HG03558 (cell line): Measurements from ENCODE around the gene CEP104.

Experiments
- ATAC-seq: cut with Tn5 transposase; IDR thresholded peaks from one replicate; pipeline ENCODE4 v1.9.1; 2021; ENCODE audit warnings: moderate number of reproducible peaks; ENCODE audit not compliant: unreplicated experiment; ENCODE audit errors: extremely low read depth

The CEP104 gene

GRCh38 chr1:3856923-3857790 lies at the start of gene CEP104, which contains the start of gene DFFB:
Gene CEP104, minus strand, starts transcription at chr1:3857211. Its CDS starts 4,804 bp downstream, at chr1:3852407.
Gene DFFB, plus strand, starts transcription at chr1:3857476. Its CDS starts 128 bp downstream, at chr1:3857604.
- peak; percentile 91 for ATAC-seq

- ATAC-seq, result no peak
Observed at GRCh38 chr1:3906672-3907020, 49.6 kb upstream of the CEP104 start.

- ATAC-seq, result no peak
Observed at GRCh38 chr1:3905953-3906671, 49.1 kb upstream of the CEP104 start.

- no peak for ATAC-seq
Observed at GRCh38 chr1:3905266-3905952, 48.4 kb upstream of the CEP104 start.

- no peak for ATAC-seq
Observed at GRCh38 chr1:3904843-3905185, 47.8 kb upstream of the CEP104 start.

GRCh38 chr1:3904006-3904842 lies 47.2 kb upstream of the CEP104 start:
- no peak for ATAC-seq

GRCh38 chr1:3903141-3904005 lies 46.4 kb upstream of the CEP104 start:
- no peak for ATAC-seq

GRCh38 chr1:3902571-3903091 lies 45.6 kb upstream of the CEP104 start:
- no peak for ATAC-seq

- ATAC-seq, result no peak
Observed at GRCh38 chr1:3902111-3902511, 45.1 kb upstream of the CEP104 start.

- peak; percentile 26 for ATAC-seq
Observed at GRCh38 chr1:3900969-3901529, 44.0 kb upstream of the CEP104 start.

- ATAC-seq, result peak; percentile 53
Observed at GRCh38 chr1:3900150-3900968, 43.3 kb upstream of the CEP104 start, which contains the start of gene C1orf174. Gene C1orf174, minus strand, starts transcription at chr1:3900272. Its CDS starts 86 bp downstream, at chr1:3900186.

GRCh38 chr1:3899754-3900149 lies 42.7 kb upstream of the CEP104 start:
- no peak for ATAC-seq

- no peak for ATAC-seq
Observed at GRCh38 chr1:3898994-3899753, 42.2 kb upstream of the CEP104 start.

GRCh38 chr1:3898475-3898735 lies 41.4 kb upstream of the CEP104 start:
- ATAC-seq, result no peak

GRCh38 chr1:3896396-3897000 lies 39.5 kb upstream of the CEP104 start:
- no peak for ATAC-seq

GRCh38 chr1:3895951-3896325 lies 38.9 kb upstream of the CEP104 start:
- no peak for ATAC-seq
